Small intestine (tissue), 7 donors: ENCODE data around the gene TMEM272. TPM values are rescaled to one million over a fixed set of nuclear protein-coding genes. Genes with fewer than 3 reads are reported as not detected.

Experiments used
- DNase-seq, 2 donors: peaks; one replicate each; pipeline versions ENCODE4 v3.0.0 to v3.0.0-alpha.2; 2013
- FAIRE-seq: peaks from 2 replicates; lab custom pipeline; 2012; peaks lifted over from hg19 to GRCh38; lab: Jason Lieb, UNC
- H3K27ac ChIP-seq, 3 donors: one replicate each; pipeline ENCODE4 v1.5.1; 2013; ENCODE audit warnings: low read length in 2 of 3, mild to moderate bottlenecking in 2 of 3, control low read depth in 1 of 3, inconsistent platforms in 1 of 3, low read depth in 1 of 3, moderate library complexity in 1 of 3
- H3K27me3 ChIP-seq, 3 donors: one replicate each; pipeline ENCODE4 v1.6.1; 2013; ENCODE audit warnings: low read length in 3 of 3, inconsistent platforms in 1 of 3; ENCODE audit not compliant: control insufficient read depth in 3 of 3, insufficient read depth in 3 of 3
- H3K36me3 ChIP-seq, 3 donors: one replicate each; pipeline ENCODE4 v1.6.1; 2013; ENCODE audit warnings: low read length in 3 of 3, inconsistent platforms in 1 of 3, low read depth in 1 of 3, mild to moderate bottlenecking in 1 of 3, moderate library complexity in 1 of 3; ENCODE audit not compliant: control insufficient read depth in 3 of 3, insufficient read depth in 2 of 3
- H3K4me1 ChIP-seq, 3 donors: one replicate each; pipeline ENCODE4 v1.6.1; 2013; ENCODE audit warnings: low read length in 2 of 3, inconsistent platforms in 1 of 3, low read depth in 1 of 3, mild to moderate bottlenecking in 1 of 3, moderate library complexity in 1 of 3; ENCODE audit not compliant: control insufficient read depth in 3 of 3, insufficient read depth in 2 of 3
- H3K4me3 ChIP-seq, 3 donors: one replicate each; pipeline ENCODE4 v1.5.1; 2013; ENCODE audit warnings: low read length in 3 of 3, control low read depth in 1 of 3, inconsistent platforms in 1 of 3, low read depth in 1 of 3, mild to moderate bottlenecking in 1 of 3, moderate library complexity in 1 of 3
- H3K9me3 ChIP-seq, 2 donors: one replicate each; pipeline ENCODE4 v1.6.1; 2013; ENCODE audit warnings: low read depth in 1 of 2, low read length in 1 of 2; ENCODE audit not compliant: control insufficient read depth in 2 of 2, insufficient read depth in 1 of 2
- WGBS, 3 donors: extraction: QIAGEN DNeasy Blood & Tissue Kit; methylation state at CpG; one replicate each; pipeline ENCODE4 v1.1.7; 2013; 5-methylcytosine and 5-hydroxymethylcytosine counted together
- polyA plus RNA-seq, 4 donors: library from polyadenylated mRNA; stranded (reverse) in 3 of 4; unstranded in 1 of 4; fragments of 200-250 nt in 3 of 4; fragments of 120-200 nt in 1 of 4; gene quantifications; one replicate each; pipeline versions ENCODE4 v1.2.1 to v1.2.3, GENCODE V29; 2013
- donor health status: healthy with polysubstance abuse.
- donor health status: control.
- donor health status: control.
- donor health status: Bipolar disorder and iron deficiency.
- donor health status: healthy.

The TMEM272 gene
- polyA plus RNA-seq, 4 donors: 0.04 to 0.54 (median 0.27) TPM; not detected in 1

GRCh38 chr13:51811046-51811445 lies 33.9 kb downstream of the TMEM272 start:
- H3K36me3 ChIP-seq: no peaks in the 10 kb centered on the region
- FAIRE-seq: no peak
- H3K4me1 ChIP-seq: peaks cover 0 to 8% (median 0%) of the 10 kb centered on the region in 3 donors
- no peak overlapping the region for H3K4me3 ChIP-seq
- H3K27me3 ChIP-seq: no peaks in the 10 kb centered on the region
- H3K27ac ChIP-seq: no peak overlapping the region
- no peak for DNase-seq
- no peaks in the 10 kb centered on the region for H3K9me3 ChIP-seq
- WGBS, 3 donors: 77 to 82% (median 80%) methylated on average over 12 of the region's 12 CpGs

GRCh38 chr13:51808811-51809210 lies 36.2 kb downstream of the TMEM272 start:
- Histone ChIP-seq H3K4me1 (peaks cover 0 to 10% (median 2%) of the 10 kb centered on the region in 3 donors), H3K27me3 (no peaks in the 10 kb centered on the region), H3K36me3 (no peaks in the 10 kb centered on the region), H3K27ac (no peak overlapping the region), H3K4me3 (no peak overlapping the region), H3K9me3 (no peaks in the 10 kb centered on the region)
- DNase-seq: no peak
- FAIRE-seq: no peak

GRCh38 chr13:51807041-51807440 lies 37.9 kb downstream of the TMEM272 start:
- no peak for DNase-seq
- no peaks in the 10 kb centered on the region for H3K36me3 ChIP-seq
- H3K4me1 ChIP-seq: peaks cover 7 to 23% (median 8%) of the 10 kb centered on the region in 3 donors
- no peaks in the 10 kb centered on the region for H3K27me3 ChIP-seq
- 74 to 80% (median 77%) methylated on average over 5 of the region's 5 CpGs for WGBS, 3 donors
- no peak for FAIRE-seq
- no peaks in the 10 kb centered on the region for H3K9me3 ChIP-seq
- H3K4me3 ChIP-seq: no peak overlapping the region
- no peak overlapping the region for H3K27ac ChIP-seq

GRCh38 chr13:51806566-51806965 lies 38.4 kb downstream of the TMEM272 start:
- no peaks in the 10 kb centered on the region for H3K9me3 ChIP-seq
- no peak overlapping the region for H3K27ac ChIP-seq
- no peaks in the 10 kb centered on the region for H3K27me3 ChIP-seq
- no peak overlapping the region for H3K4me3 ChIP-seq
- FAIRE-seq (no peak), DNase-seq (peak; percentile 28 to 41)
- H3K36me3 ChIP-seq: no peaks in the 10 kb centered on the region
- peaks cover 7 to 27% (median 8%) of the 10 kb centered on the region in 3 donors for H3K4me1 ChIP-seq
- 49 to 54% (median 53%) methylated on average over 2 of the region's 2 CpGs for WGBS, 3 donors

GRCh38 chr13:51805925-51806324 lies 39.1 kb downstream of the TMEM272 start:
- 85 to 93% (median 90%) methylated on average over 2 of the region's 2 CpGs for WGBS, 3 donors
- Histone ChIP-seq H3K4me1 (peaks cover 7 to 29% (median 8%) of the 10 kb centered on the region in 3 donors), H3K27me3 (no peaks in the 10 kb centered on the region), H3K4me3 (no peak overlapping the region), H3K27ac (no peak overlapping the region), H3K36me3 (no peaks in the 10 kb centered on the region), H3K9me3 (no peaks in the 10 kb centered on the region)
- FAIRE-seq (no peak), DNase-seq (no peak)

GRCh38 chr13:51805313-51805712 lies 39.7 kb downstream of the TMEM272 start:
- no peak overlapping the region for H3K4me3 ChIP-seq
- no peaks in the 10 kb centered on the region for H3K9me3 ChIP-seq
- FAIRE-seq (no peak), DNase-seq (no peak)
- H3K4me1 ChIP-seq: peaks cover 7 to 29% (median 8%) of the 10 kb centered on the region in 3 donors
- no peaks in the 10 kb centered on the region for H3K27me3 ChIP-seq
- peaks cover 0 to 3% (median 0%) of the 10 kb centered on the region in 3 donors for H3K36me3 ChIP-seq
- peak overlapping the region in 1 of 3 donors; percentile 11 for H3K27ac ChIP-seq
- WGBS, 3 donors: 86 to 90% (median 90%) methylated on average over 4 of the region's 4 CpGs

- Histone ChIP-seq H3K27ac (peak overlapping the region; percentile 89 to 100 (median 99)), H3K27me3 (no peaks in the 10 kb centered on the region), H3K4me1 (peaks cover 7 to 29% (median 8%) of the 10 kb centered on the region in 3 donors), H3K4me3 (peak overlapping the region; percentile 57 to 84 (median 75)), H3K9me3 (no peaks in the 10 kb centered on the region), H3K36me3 (peaks cover 0 to 3% (median 0%) of the 10 kb centered on the region in 3 donors)
- DNase-seq (no peak), FAIRE-seq (no peak)
- 14 to 16% (median 14%) methylated on average over 31 of the region's 31 CpGs for WGBS, 3 donors
Measured at GRCh38 chr13:51804295-51805172, 40.4 kb downstream of the TMEM272 start.

GRCh38 chr13:51803422-51804294 lies 41.3 kb downstream of the TMEM272 start, which contains the start of gene DHRS12:
Gene DHRS12 (minus strand): TSS chr13:51804163. CDS start chr13:51799659, 4,504 bp downstream.
- Histone ChIP-seq H3K36me3 (peaks cover 0 to 9% (median 0%) of the 10 kb centered on the region in 3 donors), H3K27ac (peak within 1 kb of the TSS; percentile 89 to 100 (median 99)), H3K4me3 (peak within 1 kb of the TSS; percentile 57 to 84 (median 75)), H3K4me1 (peaks cover 7 to 29% (median 8%) of the 10 kb centered on the region in 3 donors), H3K27me3 (no peaks in the 10 kb centered on the region), H3K9me3 (no peaks in the 10 kb centered on the region)
- WGBS, 3 donors: 0 to 1% (median 0%) methylated on average over 68 to 91 of the region's 91 CpGs
- no peak for FAIRE-seq
- peak; percentile 95 for DNase-seq
